Stimulated activated CD4-positive, alpha-beta T cell treated with anti-CD3 and anti-CD28 coated beads, Interleukin-1b, Interleukin-23, amount 100 ng/mL, for 24 hours (primary cell): Measurements from ENCODE around the gene HDAC10.
"Not testable (repeated sequence)": the region's sequence is repeated elsewhere in the genome, so short reads cannot be mapped to it uniquely, and the experiment has no call there.

Experiments
- DNase-seq, 4 experiments: peaks; one replicate each; pipeline ENCODE4 v3.0.0-alpha.2; 2020; ENCODE audit warnings: low read depth in 4 of 4, low spot score in 1 of 4

The HDAC10 gene

GRCh38 chr22:50218153-50218995 lies 32.7 kb downstream of the HDAC10 start:
- no peak for DNase-seq

DNA sequence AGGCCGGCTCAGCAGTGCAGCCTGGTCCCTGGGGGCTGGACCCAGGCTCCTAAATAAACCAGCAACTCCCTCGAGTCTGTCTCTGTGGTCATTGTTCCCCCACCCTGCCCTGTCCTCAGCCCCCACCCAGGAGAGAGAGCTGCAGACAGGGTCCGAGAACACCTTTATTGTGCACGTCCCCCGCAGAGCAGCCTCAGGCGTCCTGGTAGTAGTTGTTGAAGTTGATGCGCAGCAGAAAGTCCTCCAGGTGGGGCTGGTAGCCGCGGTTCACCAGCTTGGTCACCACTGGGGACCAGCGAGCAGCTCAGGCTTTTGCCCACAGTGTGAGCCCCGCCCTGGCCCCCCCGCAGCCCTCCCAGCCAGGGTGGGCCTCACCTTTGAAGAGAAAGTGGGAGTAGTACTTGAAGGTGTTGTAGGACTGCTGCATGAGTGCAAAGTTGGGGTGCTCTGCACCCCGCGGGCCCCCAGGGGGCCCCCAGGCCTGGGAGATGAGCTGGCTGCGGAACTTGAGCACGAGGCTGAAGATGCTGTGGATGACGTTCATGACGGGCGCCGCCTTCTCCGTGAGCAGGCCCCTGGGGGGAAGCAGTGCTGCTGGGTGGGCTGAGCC lies 33.4 kb downstream of the HDAC10 start:
- DNase-seq, result no peak

- DNase-seq, result no peak
Observed at GRCh38 chr22:50216684-50217520, 34.2 kb downstream of the HDAC10 start.

DNA sequence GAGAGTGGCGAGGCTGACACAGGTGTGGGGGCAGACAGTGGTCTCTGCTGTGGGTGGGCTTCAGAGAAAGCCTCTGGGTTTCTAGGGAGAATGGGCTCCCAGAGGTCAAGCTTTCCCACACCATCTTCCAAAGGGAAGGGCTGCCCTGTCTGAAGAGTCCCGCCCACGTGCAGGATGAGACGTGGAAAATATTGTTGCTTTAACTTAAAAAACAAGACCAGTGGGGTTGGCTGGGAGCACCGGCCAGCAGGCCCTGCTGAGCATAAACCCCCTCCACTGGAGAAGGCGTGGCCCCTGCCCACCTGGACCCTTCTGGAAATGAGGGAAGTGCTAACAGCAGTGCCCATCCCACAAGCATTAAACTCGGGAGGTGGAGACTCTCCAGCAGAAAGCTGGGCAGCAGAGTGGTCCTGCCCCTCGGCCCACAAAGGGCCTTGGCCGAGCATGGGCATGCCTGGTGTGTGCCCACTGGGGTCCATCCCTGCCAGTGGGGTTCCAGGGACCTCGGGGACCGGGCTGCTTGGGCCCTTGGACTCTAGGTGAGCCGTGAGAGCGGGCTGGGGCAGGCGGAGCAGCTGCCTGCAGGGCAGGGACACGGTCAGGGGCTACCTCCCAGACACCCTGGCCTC lies 34.9 kb downstream of the HDAC10 start:
- no peak for DNase-seq

DNA sequence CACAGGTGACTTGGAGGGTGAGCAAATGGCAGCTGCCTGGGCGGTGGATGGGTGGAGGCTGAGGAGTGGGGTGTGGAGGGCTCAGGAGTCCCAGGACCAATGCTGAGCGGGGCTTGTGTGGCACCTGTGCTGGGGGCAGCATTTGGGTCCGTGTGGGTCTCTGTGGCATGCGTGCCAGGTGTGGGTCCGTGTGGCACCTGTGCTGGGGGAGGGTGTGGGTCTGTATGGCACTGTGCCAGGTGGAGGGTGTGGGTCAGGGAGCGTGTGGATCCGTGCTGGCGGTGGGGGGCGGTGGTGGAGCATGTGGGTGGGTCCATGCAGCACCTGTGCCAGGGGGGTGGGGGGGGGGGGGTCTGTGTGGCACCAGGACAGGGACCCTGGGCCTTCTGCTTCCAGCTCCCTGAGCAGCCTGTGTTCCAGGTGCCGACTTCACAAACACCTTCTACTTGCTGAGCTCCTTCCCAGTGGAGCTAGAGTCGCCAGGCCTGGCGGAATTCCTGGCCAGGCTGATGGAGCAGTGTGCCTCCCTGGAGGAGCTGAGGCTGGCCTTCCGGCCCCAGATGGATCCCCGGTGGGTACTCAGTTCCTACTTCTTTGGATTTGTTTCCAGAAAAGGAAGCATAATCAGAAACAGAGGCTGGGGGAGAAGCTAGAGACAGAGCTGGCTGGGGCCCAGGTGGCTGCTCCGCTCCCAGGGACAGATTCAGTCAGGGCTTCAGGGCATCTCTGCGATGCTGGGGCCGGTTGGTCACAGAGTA lies 35.6 kb downstream of the HDAC10 start:
- DNase-seq, result no peak

GRCh38 chr22:50213263-50213662 lies 37.8 kb downstream of the HDAC10 start:
- no peak for DNase-seq

DNA sequence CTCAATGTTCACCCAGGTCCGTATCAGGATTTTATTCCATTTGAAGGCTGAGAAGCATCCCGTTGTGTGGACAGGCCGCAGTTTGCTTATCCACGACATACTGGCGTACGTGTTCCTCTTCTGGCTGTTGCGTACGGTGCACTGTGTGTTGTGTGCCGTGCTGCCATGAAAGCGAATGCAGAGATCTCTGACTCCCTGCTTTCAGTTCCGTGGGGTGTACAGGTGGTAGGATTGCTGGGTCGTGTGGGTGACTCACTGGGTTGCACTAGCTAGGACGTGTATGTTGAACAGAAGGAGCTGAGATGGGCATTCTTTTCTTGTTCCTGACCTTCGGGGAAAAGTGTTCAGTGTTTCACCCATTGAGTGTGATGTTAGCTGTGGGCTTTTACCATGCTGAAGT lies 39.9 kb downstream of the HDAC10 start:
- no peak for DNase-seq

- DNase-seq, result no peak
Observed at GRCh38 chr22:50210378-50211139, 40.5 kb downstream of the HDAC10 start.

DNA sequence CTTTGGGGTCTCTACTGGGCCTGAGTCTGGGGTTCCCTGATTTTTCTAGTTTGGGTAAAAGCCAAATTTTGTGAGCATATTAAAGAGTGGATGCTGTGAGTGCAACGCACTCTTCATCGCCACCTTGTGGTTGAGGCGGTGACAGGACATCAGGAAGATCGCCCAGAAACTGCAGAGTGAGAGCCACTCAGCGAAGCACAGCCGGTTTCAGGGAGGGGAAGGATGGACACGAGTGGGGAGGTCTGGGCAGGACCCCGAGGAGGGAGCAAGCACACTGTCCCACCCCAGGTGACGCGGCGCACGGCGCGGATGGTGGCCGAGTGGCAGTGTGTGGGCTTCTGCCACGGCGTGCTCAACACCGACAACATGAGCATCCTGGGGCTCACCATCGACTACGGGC lies 41.2 kb downstream of the HDAC10 start:
- peak in 3 of 4 experiments; percentile 42 to 58 (median 48) for DNase-seq

- no peak for DNase-seq
Observed at GRCh38 chr22:50208939-50209892, 41.8 kb downstream of the HDAC10 start.

DNA sequence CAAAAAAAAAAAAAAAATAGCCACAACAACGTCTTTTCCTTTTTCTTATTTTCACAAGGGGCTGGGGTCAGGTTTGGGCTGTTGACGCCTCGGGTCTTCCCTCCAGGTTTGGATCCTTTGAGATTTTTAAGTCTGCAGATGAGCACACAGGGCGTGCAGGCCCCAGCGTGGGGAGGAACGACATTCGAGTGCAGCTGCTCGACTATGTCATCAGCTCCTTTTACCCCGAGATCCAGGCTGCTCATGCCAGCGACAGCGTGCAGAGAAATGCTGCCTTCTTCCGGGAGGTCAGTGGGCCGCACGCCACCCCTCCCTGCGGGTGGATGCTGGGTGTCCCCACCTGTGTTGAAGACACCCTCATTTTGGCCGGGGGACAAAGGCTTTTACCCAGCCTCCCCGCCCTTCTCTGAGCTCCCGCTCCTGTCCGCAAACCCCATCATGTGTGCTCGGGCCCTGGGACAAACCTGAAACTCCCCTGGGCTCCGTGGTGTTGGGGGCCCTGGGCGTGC lies 42.6 kb downstream of the HDAC10 start:
- no peak for DNase-seq

GRCh38 chr22:50207383-50208140 lies 43.5 kb downstream of the HDAC10 start:
- DNase-seq, result no peak

- DNase-seq, result no peak
Observed at GRCh38 chr22:50206599-50206998, 44.5 kb downstream of the HDAC10 start.

DNA sequence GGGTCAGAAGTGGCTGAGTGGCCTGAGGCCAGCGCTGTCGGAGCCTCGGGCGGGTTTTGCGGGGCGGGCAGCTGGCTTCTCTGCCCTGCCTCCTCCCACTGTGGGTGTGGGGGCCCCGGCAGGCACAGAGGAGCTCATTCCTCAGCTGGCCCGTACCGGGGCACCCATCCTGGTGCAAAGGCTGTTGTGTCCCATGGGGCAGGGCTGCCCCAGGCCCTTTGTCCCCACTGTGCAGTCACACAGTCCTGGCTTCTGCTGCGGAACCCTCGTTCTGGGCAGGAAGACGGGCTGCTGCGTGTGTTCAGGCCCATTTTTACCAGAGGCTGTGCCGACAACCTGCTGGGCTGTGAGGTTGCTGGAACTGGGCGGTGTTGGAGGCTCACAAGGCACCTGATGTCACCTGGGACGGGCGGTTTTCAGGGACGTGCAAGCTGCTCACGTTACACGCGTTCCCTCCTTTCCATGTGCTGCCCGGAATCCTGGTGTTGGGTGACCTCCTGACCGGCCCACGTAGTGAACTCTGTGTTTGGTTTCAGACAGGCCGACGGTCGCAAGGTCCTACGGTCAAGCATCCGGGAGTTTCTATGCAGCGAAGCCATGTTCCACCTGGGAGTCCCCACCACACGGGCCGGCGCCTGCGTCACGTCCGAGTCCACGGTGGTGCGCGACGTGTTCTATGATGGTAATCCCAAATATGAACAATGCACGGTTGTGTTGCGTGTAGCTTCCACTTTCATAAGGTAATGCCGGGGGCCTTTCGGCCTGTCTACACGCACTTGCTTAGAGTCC lies 45.1 kb downstream of the HDAC10 start:
- DNase-seq, result no peak

- DNase-seq, result not testable (repeated sequence)
Observed at GRCh38 chr22:50204998-50205397, 46.1 kb downstream of the HDAC10 start.

DNA sequence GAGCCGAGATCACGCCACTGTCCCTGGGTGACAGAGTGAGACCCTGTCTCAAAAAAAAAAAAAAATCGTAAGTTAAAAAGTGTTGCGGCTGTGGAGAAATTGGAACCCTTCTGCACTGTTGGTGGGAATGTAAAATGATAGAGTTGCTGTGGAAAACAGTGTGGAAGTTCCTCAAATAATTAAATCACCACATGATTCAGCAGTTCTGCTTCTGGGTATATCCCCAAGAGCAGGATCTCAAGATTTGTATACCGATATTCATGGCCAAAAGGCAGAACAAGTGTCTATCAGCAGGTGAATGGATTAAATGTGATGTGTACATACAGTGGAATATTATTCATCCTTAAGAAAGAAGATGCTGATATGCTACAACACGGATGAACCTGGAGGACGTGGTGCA lies 46.5 kb downstream of the HDAC10 start:
- DNase-seq, result no peak

DNA sequence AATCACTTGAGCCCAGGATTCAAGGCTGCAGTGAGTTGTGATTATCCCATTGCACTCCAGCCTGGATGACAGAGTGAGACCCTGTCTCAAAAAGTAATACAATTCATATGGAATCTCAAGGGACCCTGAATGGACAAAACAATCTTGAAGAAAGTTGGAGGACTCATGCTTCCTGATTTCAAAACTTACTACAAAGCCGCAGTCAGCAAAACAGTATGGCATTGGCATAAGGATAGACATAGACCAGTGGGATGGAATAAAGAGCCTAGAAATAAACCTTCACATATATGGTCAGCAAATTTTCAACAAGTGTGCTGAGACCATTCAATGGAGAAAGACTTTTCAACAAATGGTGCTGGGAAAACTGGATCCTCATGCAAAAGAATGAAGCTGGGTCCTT lies 47.8 kb downstream of the HDAC10 start:
- DNase-seq, result no peak
